ENCODE measurements around the gene ASXL2.

DNA sequence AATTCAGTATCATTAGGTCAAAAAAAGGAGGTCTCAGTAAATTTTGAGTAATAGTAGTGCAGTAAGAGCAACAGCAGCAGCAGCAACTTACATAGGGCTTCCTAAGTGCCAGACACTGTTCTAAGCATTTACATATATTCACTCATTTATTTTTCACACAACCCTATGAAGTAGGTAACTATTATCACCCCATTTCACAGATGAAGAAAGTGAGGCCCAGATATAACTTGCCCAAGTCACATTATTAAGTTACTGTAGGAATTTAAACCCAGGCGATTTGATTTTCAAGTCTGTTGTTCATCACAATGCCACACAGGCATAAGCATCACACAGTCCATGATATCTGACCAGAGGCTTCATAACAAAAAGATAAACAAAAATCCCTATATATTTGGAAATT, 114.7 kb downstream of the ASXL2 start:
- TF ChIP-seq ARNTL (CRISPR knock-in tag; IDR thresholded peaks at IDR 0.05; ENCODE audit: borderline replicate concordance, low read depth): no peak
- TF ChIP-seq PPARA (CRISPR knock-in tag; IDR thresholded peaks at IDR 0.05; ENCODE audit: borderline replicate concordance): no peak

Data from SK-N-SH treated with all-trans-retinoic acid at 6 μM for 48 hours (cell line).